ENCODE data around the gene HOXA6. TPM values are rescaled to one million over a fixed set of nuclear protein-coding genes. Genes with fewer than 3 reads are reported as not detected.

HOXA6 gene
- total RNA-seq, 1 experiment from 2014 or later, result 12.7 TPM

DNA sequence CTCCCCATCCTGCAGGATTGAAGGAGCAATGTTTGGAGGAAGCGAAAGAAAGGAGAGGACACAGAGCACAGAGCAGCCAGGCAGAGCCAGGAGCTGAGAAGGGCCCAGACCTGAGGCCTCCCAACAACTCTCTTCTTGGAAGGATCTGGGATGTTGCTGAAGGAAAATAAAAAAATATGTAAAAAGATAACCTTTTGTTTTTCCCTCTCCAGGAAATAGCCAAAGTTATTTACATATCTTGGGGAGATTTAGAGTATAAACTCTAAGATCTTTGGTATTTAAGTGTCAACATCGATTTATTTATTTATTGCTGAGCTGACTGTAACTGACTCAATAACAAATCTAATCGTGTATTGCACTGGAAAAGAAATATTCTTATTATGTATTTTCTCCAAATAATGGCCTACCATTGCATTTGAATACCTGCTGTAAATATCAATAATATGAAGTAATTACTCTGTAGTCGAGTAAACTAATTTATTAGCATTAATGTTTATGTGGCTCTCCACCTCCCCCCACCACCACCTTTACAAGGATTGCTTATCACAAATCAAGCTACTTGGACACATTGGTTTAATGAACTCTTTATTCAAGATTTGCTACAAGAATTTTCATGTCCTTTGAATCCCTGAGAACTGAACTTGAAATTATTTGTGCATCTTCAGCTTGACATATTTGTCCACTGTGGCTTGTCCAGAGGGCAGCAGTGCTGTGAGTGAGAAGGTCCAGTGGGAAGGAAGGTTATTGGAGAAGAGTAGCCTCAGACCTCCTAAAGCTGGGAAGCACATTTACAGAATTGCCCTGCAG, 39.3 kb upstream of the HOXA6 start:
- CTCF ChIA-PET, result interaction anchor here (2.2 kb wide), 1 partner anchor 9 kb away, joined by 8 read pairs; no protein-coding TSS in a partner anchor
- Histone ChIP-seq H3K4me2 (ENCODE audit: low read length) (no peak overlapping the region), H3K36me3 (ENCODE audit: control insufficient read depth in 1 of 2, insufficient read depth in 2 of 2, low read length in 2 of 2) (no peaks in the 10 kb centered on the region), H2AFZ (ENCODE audit: low read depth, low read length, poor library complexity, severe bottlenecking) (no peak overlapping the region), H3K27me3 (ENCODE audit: insufficient read depth, low read length) (no peaks in the 10 kb centered on the region), H3K9me3 (ENCODE audit: control insufficient read depth in 1 of 2, insufficient read depth in 1 of 2, low read depth in 1 of 2, low read length in 2 of 2) (no peaks in the 10 kb centered on the region), H3K9ac (ENCODE audit: low read length) (no peak overlapping the region), H4K20me1 (ENCODE audit: insufficient read depth) (no peaks in the 10 kb centered on the region), H3K4me3 (replicated peaks in 1 of 2; ENCODE audit: low read depth in 1 of 2, low read length in 2 of 2) (no peak overlapping the region), H3K4me1 (ENCODE audit: control insufficient read depth in 1 of 2, insufficient read depth in 2 of 2, low read length in 2 of 2) (peaks cover 18 to 31% of the 10 kb centered on the region in 2 experiments), H3K27ac (ENCODE audit: low read depth, low read length) (no peak overlapping the region), H3K9me2 (ENCODE audit: insufficient read depth) (no peaks in the 10 kb centered on the region), H3K79me2 (ENCODE audit: insufficient read depth, low read length) (peaks cover 19% of the 10 kb centered on the region; the same call in 1 of the 2 replicates)
- no peak for TF ChIP-seq SP1 (IDR thresholded peaks at IDR 0.05; ENCODE audit: low read depth)
- TF ChIP-seq ZNF274 (IDR thresholded peaks at IDR 0.05; ENCODE audit: low read depth, low read length), result no peak
- TF ChIP-seq, protein P1, sequence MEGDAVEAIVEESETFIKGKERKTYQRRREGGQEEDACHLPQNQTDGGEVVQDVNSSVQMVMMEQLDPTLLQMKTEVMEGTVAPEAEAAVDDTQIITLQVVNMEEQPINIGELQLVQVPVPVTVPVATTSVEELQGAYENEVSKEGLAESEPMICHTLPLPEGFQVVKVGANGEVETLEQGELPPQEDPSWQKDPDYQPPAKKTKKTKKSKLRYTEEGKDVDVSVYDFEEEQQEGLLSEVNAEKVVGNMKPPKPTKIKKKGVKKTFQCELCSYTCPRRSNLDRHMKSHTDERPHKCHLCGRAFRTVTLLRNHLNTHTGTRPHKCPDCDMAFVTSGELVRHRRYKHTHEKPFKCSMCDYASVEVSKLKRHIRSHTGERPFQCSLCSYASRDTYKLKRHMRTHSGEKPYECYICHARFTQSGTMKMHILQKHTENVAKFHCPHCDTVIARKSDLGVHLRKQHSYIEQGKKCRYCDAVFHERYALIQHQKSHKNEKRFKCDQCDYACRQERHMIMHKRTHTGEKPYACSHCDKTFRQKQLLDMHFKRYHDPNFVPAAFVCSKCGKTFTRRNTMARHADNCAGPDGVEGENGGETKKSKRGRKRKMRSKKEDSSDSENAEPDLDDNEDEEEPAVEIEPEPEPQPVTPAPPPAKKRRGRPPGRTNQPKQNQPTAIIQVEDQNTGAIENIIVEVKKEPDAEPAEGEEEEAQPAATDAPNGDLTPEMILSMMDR (IDR thresholded peaks at IDR 0.05 in 2 of 3, conservative IDR thresholded peaks at IDR 0.05 in 1 of 3; ENCODE audit: borderline replicate concordance in 1 of 3, insufficient read depth in 1 of 3, low read depth in 2 of 3, low read length in 2 of 3), result no peak
- no peak for TF ChIP-seq ELF1 (IDR thresholded peaks at IDR 0.05; ENCODE audit: borderline replicate concordance, low read depth)
- TF ChIP-seq JUND (IDR thresholded peaks at IDR 0.05), result no peak
- TF ChIP-seq POLR2A (IDR thresholded peaks at IDR 0.05; ENCODE audit: borderline replicate concordance, extremely low read depth, insufficient read depth, insufficient read length), result no peak
- no peak for TF ChIP-seq EZH2phosphoT487 (IDR thresholded peaks at IDR 0.05; ENCODE audit: borderline replicate concordance)
- TF ChIP-seq SRF (IDR thresholded peaks at IDR 0.05; ENCODE audit: low read depth), result no peak
- no peak for TF ChIP-seq SIN3A (IDR thresholded peaks at IDR 0.05; ENCODE audit: low read depth)
- no peak for TF ChIP-seq ZFX (IDR thresholded peaks at IDR 0.05)
- no peak for TF ChIP-seq REST (IDR thresholded peaks at IDR 0.05; ENCODE audit: low read depth)
- no peak for TF ChIP-seq ZBTB33 (IDR thresholded peaks at IDR 0.05; ENCODE audit: extremely low read depth, insufficient replicate concordance, low read length)
- no peak for TF ChIP-seq RAD21 (IDR thresholded peaks at IDR 0.05; ENCODE audit: low read depth)
- no peak for TF ChIP-seq TCF7L2 (IDR thresholded peaks at IDR 0.05; ENCODE audit: borderline replicate concordance, extremely low read depth, insufficient read depth, insufficient read length)
- TF ChIP-seq EGR1 (IDR thresholded peaks at IDR 0.05; ENCODE audit: low read depth), result no peak
- no peak for TF ChIP-seq YY1 (IDR thresholded peaks at IDR 0.05; ENCODE audit: extremely low read depth, insufficient replicate concordance, low read depth, low read length)
- TF ChIP-seq MAX (IDR thresholded peaks at IDR 0.05), result no peak
- intact Hi-C loops (cut with micrococcal nuclease), result no loop called here
- DNase-seq (ENCODE audit: low read depth, low spot score), result no peak
- POLR2A ChIA-PET, result interaction anchor here (1.1 kb wide), 1 partner anchor 15 kb away, joined by 3 read pairs; no protein-coding TSS in a partner anchor
- no TSS peak for BruUV-seq (replicated peaks)
- RAD21 ChIA-PET (ENCODE audit: low non-redundant PET in 1 of 2, low total read pairs in 2 of 2, uncharacterized antibody in 2 of 2, unreplicated experiment in 2 of 2), result no interaction called here
- no peak for ATAC-seq

All from HCT116 (cell line).